GM19468 (cell line): ENCODE data around the gene SOX12.
"Not testable (repeated sequence)": the region's sequence is repeated elsewhere in the genome, so short reads cannot be mapped to it uniquely, and the experiment has no call there.

Experiments
- ATAC-seq: cut with Tn5 transposase; IDR thresholded peaks from one replicate; pipeline ENCODE4 v1.9.1; 2021; ENCODE audit warnings: mild to moderate bottlenecking, moderate library complexity, moderate number of reproducible peaks; ENCODE audit not compliant: unreplicated experiment; ENCODE audit errors: extremely low read depth

The SOX12 gene

DNA sequence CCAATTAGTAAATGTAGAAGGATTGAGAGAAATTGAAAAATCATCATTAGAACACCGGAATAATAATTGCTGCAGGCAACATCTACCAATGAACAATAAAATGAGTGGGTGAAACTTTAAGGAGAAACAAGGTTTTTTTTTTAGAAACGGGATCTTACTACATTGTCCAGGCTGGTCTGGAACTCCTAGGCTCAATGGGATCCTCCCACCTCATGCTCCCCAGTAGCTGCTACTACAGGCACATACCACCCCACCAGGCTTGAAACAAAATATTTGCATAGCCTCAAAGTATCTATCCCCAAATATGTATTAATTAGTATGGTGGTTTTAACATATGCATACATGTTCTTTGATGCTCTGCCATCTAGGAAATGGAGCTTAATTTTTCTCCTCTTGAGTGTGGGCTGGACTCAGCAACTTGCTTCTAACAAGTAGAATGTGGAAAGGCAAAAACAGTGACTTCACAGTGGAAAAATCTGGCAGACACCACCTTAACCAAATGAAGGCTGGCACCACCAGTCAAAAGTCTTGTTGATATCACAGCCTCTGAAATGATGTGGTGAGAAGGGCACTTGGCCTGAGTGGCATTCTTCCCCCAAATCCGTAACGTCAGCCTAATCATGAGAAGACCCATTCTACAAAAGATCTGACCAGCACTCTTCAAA is 33.7 kb downstream of the SOX12 start:
- ATAC-seq = no peak

DNA sequence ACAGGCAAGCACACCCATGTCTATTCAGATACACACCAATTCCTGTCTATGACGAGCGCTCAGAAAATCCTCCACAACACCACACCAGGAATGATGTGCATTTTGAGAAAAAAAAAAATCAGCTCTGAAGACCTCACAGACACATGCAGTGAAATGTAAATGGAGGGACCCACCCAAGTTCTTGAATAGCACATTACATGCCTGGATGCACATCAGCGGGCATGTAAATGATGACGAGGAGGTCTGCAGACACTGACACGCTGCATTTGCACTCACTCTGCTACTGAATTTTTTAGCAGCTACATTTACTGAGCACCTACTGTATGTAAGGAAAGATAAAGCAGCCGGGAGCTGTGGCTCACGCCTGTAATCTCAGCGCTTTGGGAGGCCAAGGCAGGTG is 36.2 kb downstream of the SOX12 start:
- ATAC-seq = no peak

- ATAC-seq = no peak
Observed at GRCh38 chr20:362271-363254, 37.2 kb downstream of the SOX12 start.

- no peak for ATAC-seq
Observed at GRCh38 chr20:363319-364078, 38.1 kb downstream of the SOX12 start.

- ATAC-seq = no peak
Observed at GRCh38 chr20:364905-365794, 39.8 kb downstream of the SOX12 start.

DNA sequence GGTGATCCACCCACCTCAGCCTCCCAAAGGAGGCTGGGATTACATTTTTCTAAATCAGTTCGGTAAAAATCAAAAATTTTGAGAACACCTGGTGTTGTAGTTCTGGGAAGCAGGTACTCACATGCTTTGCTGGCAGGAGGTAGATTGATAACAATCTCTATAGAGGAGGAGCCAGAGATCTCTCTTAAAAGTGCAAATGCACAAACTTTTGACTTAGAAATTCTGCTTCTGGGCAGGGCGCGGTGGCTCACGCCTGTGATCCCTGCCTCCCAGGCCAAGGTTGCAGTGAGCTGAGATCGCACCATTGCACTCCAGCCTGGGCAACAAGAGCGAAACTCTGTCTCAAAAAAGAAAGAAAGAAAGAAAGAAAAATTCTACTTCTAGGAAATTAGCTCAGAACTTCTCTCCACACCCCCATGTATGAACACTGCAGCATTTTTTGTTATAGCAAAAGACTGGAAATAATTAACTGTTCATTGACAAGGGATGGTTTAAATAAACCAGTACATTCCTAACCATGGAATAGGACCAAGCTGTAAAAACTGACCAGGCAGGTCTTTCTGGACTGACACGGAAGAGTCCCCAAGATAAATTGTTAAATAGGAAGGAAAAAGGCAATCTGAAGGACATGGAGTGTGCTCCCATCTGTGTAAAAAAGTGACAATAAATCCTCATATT is 40.8 kb downstream of the SOX12 start:
- no peak for ATAC-seq

DNA sequence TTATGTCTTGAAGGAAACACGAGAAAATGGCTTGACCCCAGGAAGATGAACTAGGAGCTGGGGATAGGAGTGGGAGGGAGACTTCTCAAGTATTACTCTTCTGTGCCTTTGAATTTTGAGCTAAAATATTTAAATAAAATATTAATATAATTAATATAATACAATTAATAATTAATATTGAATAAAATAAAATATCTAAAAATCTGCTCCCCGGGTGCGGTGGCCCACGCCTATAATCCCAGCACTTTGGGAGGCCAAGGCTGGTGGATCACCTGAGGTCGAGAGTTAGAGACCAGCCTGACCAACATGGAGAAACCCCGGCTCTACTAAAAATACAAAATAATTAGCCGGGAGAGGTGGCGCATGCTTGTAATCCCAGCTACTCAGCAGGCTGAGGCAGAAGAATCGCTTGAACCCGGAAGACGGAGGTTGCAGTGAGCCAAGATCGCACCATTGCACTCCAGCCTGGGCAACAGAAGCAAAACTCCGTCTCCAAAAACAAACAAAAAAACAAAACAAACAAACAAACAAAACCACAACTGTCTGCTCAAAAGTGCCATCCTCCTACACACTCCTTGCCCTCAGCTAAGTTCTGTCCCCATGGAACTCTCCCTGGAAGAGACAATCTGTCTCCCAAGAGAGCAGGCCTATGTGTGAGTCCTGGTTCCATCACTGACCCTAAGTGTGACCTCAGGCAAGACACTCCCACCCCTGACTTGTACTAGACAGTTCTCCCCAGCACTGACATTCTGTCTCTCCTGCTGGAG is 41.5 kb downstream of the SOX12 start:
- ATAC-seq = no peak

GRCh38 chr20:367486-367887 is 42.1 kb downstream of the SOX12 start:
- ATAC-seq = no peak

DNA sequence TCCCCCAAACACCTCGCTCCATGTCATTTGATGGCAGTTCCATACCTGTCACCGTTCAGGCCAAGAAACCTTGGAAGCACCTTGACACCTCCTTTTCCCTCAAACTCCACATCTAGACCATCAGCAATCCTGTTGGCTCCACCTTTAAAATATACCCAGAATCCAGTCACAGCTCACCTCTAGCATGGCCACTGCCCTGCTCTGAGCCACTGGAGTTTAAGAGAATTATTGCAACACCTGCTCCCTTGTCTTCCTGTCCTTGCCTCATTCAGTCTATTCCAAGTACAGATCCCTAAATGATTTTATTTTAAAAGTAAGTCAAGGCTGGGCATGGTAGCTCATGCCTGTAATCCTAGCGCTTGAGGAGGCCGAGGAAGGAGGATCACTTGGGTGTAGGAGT is 43.6 kb downstream of the SOX12 start:
- ATAC-seq = no peak

DNA sequence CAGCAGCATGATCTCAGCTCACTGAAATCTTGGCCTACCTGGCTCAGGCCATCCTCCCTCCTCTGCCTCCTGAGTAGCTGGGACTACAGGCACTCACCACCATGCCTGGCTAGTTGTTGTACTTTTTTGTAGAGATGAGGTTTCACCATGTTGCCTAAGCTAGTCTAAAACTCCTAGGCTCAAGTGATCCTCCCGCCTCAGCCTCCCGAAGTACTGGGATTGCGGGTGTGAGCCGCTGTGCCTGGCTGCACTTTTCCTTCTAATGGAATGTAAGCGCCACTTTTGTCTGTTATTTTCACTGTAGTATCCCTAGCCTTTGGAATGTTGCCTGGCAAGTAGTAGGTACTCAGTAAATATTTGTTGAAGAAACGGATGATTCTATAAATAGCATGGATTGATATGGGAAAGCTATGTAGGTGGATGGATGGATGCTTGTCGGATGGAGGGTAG is 44.8 kb downstream of the SOX12 start:
- ATAC-seq = no peak

DNA sequence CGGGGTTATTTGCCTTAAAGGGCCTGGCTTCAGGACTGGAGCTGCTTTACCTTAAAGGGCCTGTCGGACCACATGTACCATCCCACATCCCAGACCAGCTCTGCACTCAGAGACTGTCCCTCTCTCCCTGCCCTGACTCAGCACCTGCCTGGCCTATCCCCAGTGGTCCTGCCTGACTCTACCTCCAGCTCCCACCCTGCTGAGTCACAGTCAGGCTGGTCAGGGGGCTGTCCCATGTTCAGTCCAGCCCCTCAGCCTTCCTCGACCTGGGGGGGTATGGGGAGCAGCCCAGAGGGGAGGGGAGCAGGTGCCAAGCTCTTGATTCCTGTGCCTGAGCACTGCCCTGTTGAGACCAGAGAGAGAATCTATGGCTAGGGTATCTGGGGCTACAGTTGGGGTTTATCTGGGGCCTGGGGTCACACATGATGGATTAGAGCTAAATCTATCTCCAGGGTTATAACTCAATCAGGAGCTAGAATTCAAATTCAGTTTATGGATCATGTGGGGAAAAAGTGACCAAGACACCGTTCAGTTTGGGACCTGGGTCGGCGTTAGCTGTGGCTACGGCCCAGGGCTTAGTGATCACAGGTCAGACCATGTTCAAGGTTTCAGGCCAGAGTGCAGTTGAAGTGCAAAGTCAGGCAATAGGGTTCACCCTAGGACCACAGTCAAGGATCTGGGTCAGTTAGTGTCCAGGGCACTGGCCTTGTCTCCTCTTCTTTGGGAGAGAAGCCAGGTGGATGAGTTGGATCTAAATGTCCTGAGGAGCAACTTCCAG is 45.8 kb downstream of the SOX12 start:
- ATAC-seq = no peak

GRCh38 chr20:371755-372542 is 46.6 kb downstream of the SOX12 start:
- no peak for ATAC-seq

GRCh38 chr20:372543-373082 is 47.3 kb downstream of the SOX12 start:
- ATAC-seq = not testable (repeated sequence)

- ATAC-seq = no peak
Observed at GRCh38 chr20:373171-373890, 48.0 kb downstream of the SOX12 start.

- no peak for ATAC-seq
Observed at GRCh38 chr20:375265-375889, 50.0 kb downstream of the SOX12 start.

DNA sequence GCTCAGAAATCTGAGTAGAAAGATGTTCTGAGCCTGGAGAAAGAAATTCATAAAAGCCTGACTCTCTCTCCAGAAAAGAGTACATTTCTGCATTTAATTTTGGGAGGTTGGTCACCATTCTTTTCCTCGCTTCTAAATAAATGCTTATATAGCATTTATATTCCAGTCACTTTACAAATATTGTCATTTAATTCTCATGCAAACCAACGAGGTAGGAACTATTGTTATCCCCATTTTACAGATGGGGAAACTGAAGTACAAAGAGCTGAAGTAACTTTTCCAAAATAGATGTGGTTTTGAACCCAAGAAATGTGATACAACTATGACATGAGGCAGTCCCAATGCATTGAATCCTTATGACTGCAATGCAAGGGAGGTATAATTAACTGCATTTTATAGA is 50.7 kb downstream of the SOX12 start:
- ATAC-seq = no peak
